NCI-H187 treated with DMSO at 0.1 percent for 48 hours (cell line): Measurements from ENCODE around the gene ARL11.

ENCODE experiments used
- DNase-seq: peaks from one replicate; lab custom pipeline; 2025; lab: John Stamatoyannopoulos, UW

The ARL11 gene

GRCh38 chr13:49615836-49616675 is 12.3 kb upstream of the ARL11 start:
- DNase-seq, result no peak

GRCh38 chr13:49616676-49617065 is 11.6 kb upstream of the ARL11 start:
- DNase-seq, result no peak

GRCh38 chr13:49620170-49620621 is 8.1 kb upstream of the ARL11 start:
- no peak for DNase-seq

- DNase-seq, result no peak
These were observed 5.9 kb upstream of the ARL11 start for GRCh38 chr13:49622174-49622946.

GRCh38 chr13:49624229-49624628 is 4.1 kb upstream of the ARL11 start:
- DNase-seq, result no peak

- no peak for DNase-seq
These were observed 2.8 kb upstream of the ARL11 start for GRCh38 chr13:49625392-49626079.

GRCh38 chr13:49629196-49629938 is 1.1 kb downstream of the ARL11 start:
- DNase-seq, result no peak

GRCh38 chr13:49629947-49630346 is 1.6 kb downstream of the ARL11 start:
- DNase-seq, result no peak

GRCh38 chr13:49630580-49630979 is 2.3 kb downstream of the ARL11 start:
- DNase-seq, result no peak

- no peak for DNase-seq
These were observed 3.8 kb downstream of the ARL11 start for GRCh38 chr13:49632156-49632555.

- DNase-seq, result no peak
These were observed 5.4 kb downstream of the ARL11 start for GRCh38 chr13:49633710-49634109.

- DNase-seq, result no peak
These were observed 7.5 kb downstream of the ARL11 start for GRCh38 chr13:49635599-49636433.

- DNase-seq, result no peak
These were observed 8.4 kb downstream of the ARL11 start for GRCh38 chr13:49636705-49637104.

- DNase-seq, result no peak
These were observed 9.9 kb downstream of the ARL11 start for GRCh38 chr13:49638030-49638743.

GRCh38 chr13:49638744-49639072 is 10.4 kb downstream of the ARL11 start:
- DNase-seq, result no peak

GRCh38 chr13:49641801-49642291 is 13.5 kb downstream of the ARL11 start:
- no peak for DNase-seq

GRCh38 chr13:49643035-49643646 is 14.8 kb downstream of the ARL11 start:
- DNase-seq, result no peak

- DNase-seq, result no peak
These were observed 17.1 kb downstream of the ARL11 start for GRCh38 chr13:49645451-49645850.

- DNase-seq, result no peak
These were observed 18.4 kb downstream of the ARL11 start for GRCh38 chr13:49646688-49647087.
